HepG2 (cell line): ENCODE measurements around the gene FAM217B. TPM values are rescaled to one million over a fixed set of nuclear protein-coding genes. Genes with fewer than 3 reads are reported as not detected.
A peak's percentile ranks its signal among the peaks of the same experiment; 100 is the strongest.

Experiments used
- AKAP8 ChIP-seq: sonication (generic); formaldehyde crosslinking; IDR thresholded peaks from 2 replicates; pipeline ENCODE4 v1.5.1; 2020; ENCODE audit warnings: mild to moderate bottlenecking, missing genetic modification reagents
- ARNT2 ChIP-seq: sonication (generic); formaldehyde crosslinking; IDR thresholded peaks from 2 replicates; pipeline ENCODE4 v1.8.0; 2022; ENCODE audit warnings: mild to moderate bottlenecking, low read depth, missing genetic modification reagents, moderate library complexity
- ATF6 ChIP-seq: sonication (generic); formaldehyde crosslinking; conservative IDR thresholded peaks from 2 replicates; pipeline ENCODE4 v1.4.0; 2020; ENCODE audit warnings: missing genetic modification reagents
- CEBPB ChIP-seq: IDR thresholded peaks from 2 replicates; pipeline ENCODE4 v1.6.1; 2011; ENCODE audit warnings: low read depth, low read length, improper control_type of control experiment, borderline replicate concordance
- CHD4 ChIP-seq: fragments of 200-600 bp; sonication (generic); IDR thresholded peaks from 2 replicates; pipeline ENCODE4 v1.7.0; 2017; ENCODE audit warnings: mild to moderate bottlenecking, low read length, borderline replicate concordance
- DMAP1 ChIP-seq: IDR thresholded peaks from 2 replicates; pipeline ENCODE4 v1.6.1; 2016
- DNMT1 ChIP-seq: sonication (generic); formaldehyde crosslinking; IDR thresholded peaks from 2 replicates; pipeline ENCODE4 v1.5.1; 2020; ENCODE audit warnings: mild to moderate bottlenecking, missing genetic modification reagents
- EZH2 ChIP-seq: conservative IDR thresholded peaks from 2 replicates; pipeline ENCODE4 v1.6.1; 2012; ENCODE audit warnings: mild to moderate bottlenecking, low read depth, low read length, moderate library complexity
- HDAC2 ChIP-seq: sonication (generic); formaldehyde crosslinking; IDR thresholded peaks from 2 replicates; pipeline ENCODE4 v1.4.0; 2020; ENCODE audit warnings: missing genetic modification reagents
- MED8 ChIP-seq: sonication (generic); formaldehyde crosslinking; IDR thresholded peaks from 2 replicates; pipeline ENCODE4 v1.8.1; 2023; ENCODE audit warnings: mild to moderate bottlenecking, missing genetic modification reagents; ENCODE audit not compliant: insufficient replicate concordance
- MEF2D ChIP-seq: sonication (generic); formaldehyde crosslinking; IDR thresholded peaks from 2 replicates; pipeline ENCODE4 v1.5.1; 2020; ENCODE audit warnings: mild to moderate bottlenecking, missing genetic modification reagents
- MZF1 ChIP-seq: sonication (generic); formaldehyde crosslinking; IDR thresholded peaks from 2 replicates; pipeline ENCODE4 v1.8.1; 2023; ENCODE audit warnings: mild to moderate bottlenecking, missing genetic modification reagents, borderline replicate concordance
- NR2F2 ChIP-seq: IDR thresholded peaks from 2 replicates; pipeline ENCODE4 v1.6.1; 2012; ENCODE audit warnings: low read depth, inconsistent platforms, borderline replicate concordance
- POLR2A ChIP-seq, 2 experiments: IDR thresholded peaks; 2 replicates each; pipeline ENCODE4 v1.6.1; 2011; ENCODE audit warnings: low read depth in 2 of 2, low read length in 2 of 2, mild to moderate bottlenecking in 1 of 2, moderate library complexity in 1 of 2; ENCODE audit not compliant: insufficient read depth in 1 of 2
- RXRA ChIP-seq: sonication (generic); formaldehyde crosslinking; IDR thresholded peaks from 2 replicates; pipeline ENCODE4 v1.5.1; 2020; ENCODE audit warnings: missing genetic modification reagents
- TBP ChIP-seq: sonication (generic); formaldehyde crosslinking; IDR thresholded peaks from 2 replicates; pipeline ENCODE4 v1.5.0; 2020; ENCODE audit warnings: missing genetic modification reagents
- ZBTB38 ChIP-seq: sonication (generic); formaldehyde crosslinking; IDR thresholded peaks from 2 replicates; pipeline ENCODE4 v1.5.1; 2020; ENCODE audit warnings: mild to moderate bottlenecking, missing genetic modification reagents
- ZFP1 ChIP-seq: IDR thresholded peaks from 2 replicates; pipeline ENCODE4 v1.6.1; 2016
- ZNF234 ChIP-seq: sonication (generic); formaldehyde crosslinking; conservative IDR thresholded peaks from 2 replicates; pipeline ENCODE4 v1.5.1; 2020; ENCODE audit warnings: mild to moderate bottlenecking, missing genetic modification reagents
- ZNF367 ChIP-seq: sonication (generic); formaldehyde crosslinking; IDR thresholded peaks from 2 replicates; pipeline ENCODE4 v1.4.0; 2020; ENCODE audit warnings: missing genetic modification reagents, borderline replicate concordance
- ZNF430 ChIP-seq: sonication (generic); formaldehyde crosslinking; IDR thresholded peaks from 2 replicates; pipeline ENCODE4 v1.9.0; 2021; ENCODE audit warnings: mild to moderate bottlenecking, missing genetic modification reagents
- ZNF501 ChIP-seq: sonication (generic); formaldehyde crosslinking; IDR thresholded peaks from 2 replicates; pipeline ENCODE4 v1.5.1; 2020; ENCODE audit warnings: mild to moderate bottlenecking, moderate library complexity, missing genetic modification reagents
- ZNF503 ChIP-seq: sonication (generic); formaldehyde crosslinking; IDR thresholded peaks from 2 replicates; pipeline ENCODE4 v1.4.0; 2020; ENCODE audit warnings: missing genetic modification reagents
- ZNF564 ChIP-seq: sonication (generic); formaldehyde crosslinking; IDR thresholded peaks from 2 replicates; pipeline ENCODE4 v1.8.1; 2023; ENCODE audit warnings: mild to moderate bottlenecking, missing genetic modification reagents
- ZNF569 ChIP-seq: sonication (generic); formaldehyde crosslinking; IDR thresholded peaks from 2 replicates; pipeline ENCODE4 v1.5.0; 2020; ENCODE audit warnings: mild to moderate bottlenecking, missing genetic modification reagents, moderate library complexity, borderline replicate concordance
- ZNF644 ChIP-seq: IDR thresholded peaks from 2 replicates; pipeline ENCODE4 v1.6.1; 2016; ENCODE audit warnings: low read depth
- ZSCAN20 ChIP-seq: sonication (generic); formaldehyde crosslinking; IDR thresholded peaks from 2 replicates; pipeline ENCODE4 v1.4.0; 2020; ENCODE audit warnings: missing genetic modification reagents, mild to moderate bottlenecking, borderline replicate concordance
- ZUFSP ChIP-seq: sonication (generic); formaldehyde crosslinking; IDR thresholded peaks from 2 replicates; pipeline ENCODE4 v1.9.0; 2021; ENCODE audit warnings: missing genetic modification reagents, mild to moderate bottlenecking, borderline replicate concordance
- polyA plus RNA-seq, 8 experiments: library from polyadenylated mRNA; depleted of rRNA in 3 of 8; stranded (reverse) in 7 of 8; unstranded in 1 of 8; fragments of >200 nt; fragmentation: Illumina TruSeq in 4 of 8; extraction: Trizol in 4 of 8; gene quantifications; 2 replicates each; pipeline versions ENCODE4 v1.2.1 to v1.2.3, GENCODE V29; 2011 to 2016; ENCODE audit warnings: low read depth in 4 of 8, missing spikeins in 1 of 8, mixed read lengths in 1 of 8; ENCODE audit not compliant: insufficient read depth in 1 of 8
- total RNA-seq, 5 experiments: library from RNA; depleted of rRNA; stranded (reverse); fragments of >200 nt; fragmentation: Illumina TruSeq; extraction: Trizol; gene quantifications; 2 replicates each; pipeline ENCODE4 v1.2.3, GENCODE V29; 2016; ENCODE audit warnings: low read depth in 1 of 5

FAM217B gene
- total and polyA plus RNA-seq, 2 of the 13 experiments (the other 11 are each of a cell fraction or from before 2014, with no cell fraction given), result 11.1 to 14.3 TPM

- TF ChIP-seq POLR2A (IDR thresholded peaks at IDR 0.05; ENCODE audit: insufficient read depth in 1 of 2, low read depth in 2 of 2, low read length in 2 of 2) (no peak), ZNF564 (CRISPR knock-in tag) (no peak), ZSCAN20 (CRISPR knock-in tag) (no peak), ZFP1 (CRISPR knock-in tag) (no peak), MZF1 (CRISPR knock-in tag) (no peak), MEF2D (CRISPR knock-in tag) (no peak), ZNF569 (no peak), MED8 (no peak), NR2F2 (no peak), ATF6 (CRISPR knock-in tag) (no peak), ZNF501 (CRISPR knock-in tag) (peak; percentile 36; the same call in 1 of the 2 replicates), ZUFSP (CRISPR knock-in tag) (no peak), ARNT2 (CRISPR knock-in tag) (0 out of 2 replicates have a peak, but pooled peaks have one; percentile 34), EZH2 (no peak), CEBPB (no peak), ZNF367 (CRISPR knock-in tag) (no peak), ZNF430 (CRISPR knock-in tag) (no peak), HDAC2 (CRISPR knock-in tag) (0 out of 2 replicates have a peak, but pooled peaks have one; percentile 28), AKAP8 (CRISPR knock-in tag) (no peak), RXRA (0 out of 2 replicates have a peak, but pooled peaks have one; percentile 13), DMAP1 (CRISPR knock-in tag) (no peak), TBP (CRISPR knock-in tag) (no peak), ZNF234 (CRISPR knock-in tag) (no peak), ZNF503 (CRISPR knock-in tag) (no peak), DNMT1 (CRISPR knock-in tag) (no peak), CHD4 (no peak), ZNF644 (CRISPR knock-in tag) (no peak), ZBTB38 (CRISPR knock-in tag) (0 out of 2 replicates have a peak, but pooled peaks have one; percentile 41)
Observed at GRCh38 chr20:59933849-59934585, 6.2 kb upstream of the FAM217B start (continued).
